Panc1 (cell line): ENCODE results near the gene CDH23.

Experiments used
- CTCF ChIP-seq: fragments of 450-650 bp; IDR thresholded peaks from 2 replicates; pipeline ENCODE4 v1.5.1; 2017; ENCODE audit warnings: mild to moderate bottlenecking
- POLR2AphosphoS5 ChIP-seq: IDR thresholded peaks from 2 replicates; pipeline ENCODE4 v1.6.1; 2012; ENCODE audit warnings: mild to moderate bottlenecking, low read depth, low read length, moderate library complexity
- SIN3A ChIP-seq: IDR thresholded peaks from 2 replicates; pipeline ENCODE4 v1.6.1; 2012; ENCODE audit warnings: low read depth, mild to moderate bottlenecking, low read length, moderate library complexity, borderline replicate concordance; ENCODE audit not compliant: insufficient read depth

DNA sequence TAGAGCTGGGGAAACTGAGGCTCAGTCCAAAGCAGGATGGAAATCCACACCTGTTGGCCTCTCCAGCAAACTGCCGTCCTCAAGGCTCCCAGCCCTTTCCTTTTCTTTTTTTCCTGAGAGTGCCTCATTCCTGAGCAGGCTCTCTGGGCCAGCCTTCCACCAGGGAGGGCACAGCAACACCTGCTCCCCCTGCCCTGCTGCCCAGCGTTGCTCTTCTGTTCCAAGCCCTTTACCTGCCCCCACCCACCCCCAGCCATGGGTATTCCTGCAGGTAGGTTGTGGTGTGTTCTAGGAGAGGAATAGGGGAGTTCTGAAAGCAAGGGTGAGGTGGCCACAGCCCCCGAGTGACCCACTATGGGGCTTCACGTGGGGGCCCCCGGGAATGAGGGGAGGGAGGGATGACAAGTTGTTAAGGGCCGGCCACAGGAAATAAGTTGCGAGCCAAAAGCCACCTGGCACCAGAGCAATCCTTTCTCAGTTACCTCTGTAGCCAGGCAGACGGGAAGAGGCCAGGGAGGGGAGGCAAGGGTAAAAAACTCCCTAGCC lies 357.3 kb downstream of the CDH23 start:
- no peak for TF ChIP-seq CTCF
- TF ChIP-seq POLR2AphosphoS5 = no peak
- TF ChIP-seq SIN3A = no peak
